Jurkat, Clone E6-1 (cell line): Measurements from ENCODE around the gene DDX20.
"Not testable (repeated sequence)": the region's sequence is repeated elsewhere in the genome, so short reads cannot be mapped to it uniquely, and the experiment has no call there.

ENCODE experiments used
- DNase-seq: peaks from one replicate; pipeline ENCODE4 v3.0.0-alpha.2; 2011; ENCODE audit warnings: low read depth, low spot score
- H3K4me3 ChIP-seq: 2 replicates; pipeline ENCODE4 v1.5.1; 2011; ENCODE audit warnings: mild to moderate bottlenecking, low read length, control low read depth, moderate library complexity

The DDX20 gene

GRCh38 chr1:111778066-111778465, 22.4 kb downstream of the DDX20 start:
- H3K4me3 ChIP-seq, result no peak overlapping the region
- DNase-seq, result no peak

GRCh38 chr1:111778541-111779051, 22.9 kb downstream of the DDX20 start:
- H3K4me3 ChIP-seq, result no peak overlapping the region
- no peak for DNase-seq

- H3K4me3 ChIP-seq, result no peak overlapping the region
- no peak for DNase-seq
Observed at GRCh38 chr1:111779546-111779945, 23.8 kb downstream of the DDX20 start.

- no peak for DNase-seq
- H3K4me3 ChIP-seq, result no peak overlapping the region
Observed at GRCh38 chr1:111784273-111784901, 28.7 kb downstream of the DDX20 start.

DNA sequence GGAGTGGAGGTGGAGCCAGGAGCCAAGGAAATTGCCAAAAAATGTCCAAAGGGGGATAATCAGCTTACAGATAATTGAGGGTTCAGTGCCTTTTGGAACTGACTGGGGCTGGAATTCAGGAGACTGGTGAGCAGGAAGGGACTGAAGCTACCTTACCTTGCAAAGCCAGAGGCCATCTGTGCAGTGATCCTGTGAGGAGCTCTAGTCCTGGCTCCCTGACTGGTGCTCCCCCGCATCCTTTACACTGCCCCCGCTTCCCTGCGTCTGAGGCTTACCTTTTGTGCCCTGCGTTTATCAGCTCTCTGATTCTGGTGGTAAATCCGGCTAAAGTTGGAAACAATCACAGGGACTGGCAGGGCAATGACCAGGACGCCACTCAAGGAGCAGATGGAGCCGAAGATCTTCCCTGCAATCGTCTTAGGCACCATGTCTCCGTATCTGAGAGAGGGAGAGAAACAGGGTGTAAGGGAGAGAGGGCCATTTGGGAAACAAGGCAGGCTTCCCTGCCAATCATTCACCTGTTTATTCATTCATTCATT, 31.0 kb downstream of the DDX20 start:
- no peak overlapping the region for H3K4me3 ChIP-seq
- DNase-seq, result no peak

GRCh38 chr1:111789142-111789541, 33.4 kb downstream of the DDX20 start:
- no peak for DNase-seq
- H3K4me3 ChIP-seq, result no peak overlapping the region

DNA sequence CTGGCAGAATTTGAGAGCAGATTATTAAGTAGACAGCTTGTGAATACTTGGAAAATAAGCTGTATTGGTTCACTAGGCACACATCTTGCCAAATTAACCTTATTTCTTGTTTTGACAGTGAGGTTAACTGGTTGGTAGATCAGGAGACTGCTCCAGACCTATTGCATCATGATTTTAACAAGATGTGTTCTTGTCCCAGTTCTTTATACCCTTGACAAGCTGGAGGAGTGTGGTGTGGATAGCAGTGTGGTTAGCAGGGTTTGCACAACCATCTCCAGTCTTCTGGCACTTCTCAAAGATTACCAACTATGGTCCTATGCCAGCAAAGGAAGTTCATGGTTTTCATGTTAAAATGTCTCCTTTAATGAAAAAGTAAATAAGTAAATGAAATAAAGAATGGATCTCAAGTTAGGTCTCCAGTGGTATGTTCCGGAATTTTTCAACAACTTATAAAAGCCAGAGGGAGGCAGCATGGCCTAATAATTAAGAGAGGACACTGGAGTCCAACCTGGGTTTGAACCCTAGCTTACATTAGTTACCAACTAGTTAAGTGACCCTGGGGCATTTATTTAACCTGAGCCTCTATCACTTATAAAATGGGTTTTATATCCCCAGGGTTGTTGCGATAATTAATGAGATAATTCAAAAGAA, 34.1 kb downstream of the DDX20 start:
- no peak overlapping the region for H3K4me3 ChIP-seq
- no peak for DNase-seq

GRCh38 chr1:111791776-111792175, 36.1 kb downstream of the DDX20 start:
- DNase-seq, result no peak
- no peak overlapping the region for H3K4me3 ChIP-seq

GRCh38 chr1:111792249-111792648, 36.5 kb downstream of the DDX20 start:
- no peak for DNase-seq
- H3K4me3 ChIP-seq, result no peak overlapping the region

DNA sequence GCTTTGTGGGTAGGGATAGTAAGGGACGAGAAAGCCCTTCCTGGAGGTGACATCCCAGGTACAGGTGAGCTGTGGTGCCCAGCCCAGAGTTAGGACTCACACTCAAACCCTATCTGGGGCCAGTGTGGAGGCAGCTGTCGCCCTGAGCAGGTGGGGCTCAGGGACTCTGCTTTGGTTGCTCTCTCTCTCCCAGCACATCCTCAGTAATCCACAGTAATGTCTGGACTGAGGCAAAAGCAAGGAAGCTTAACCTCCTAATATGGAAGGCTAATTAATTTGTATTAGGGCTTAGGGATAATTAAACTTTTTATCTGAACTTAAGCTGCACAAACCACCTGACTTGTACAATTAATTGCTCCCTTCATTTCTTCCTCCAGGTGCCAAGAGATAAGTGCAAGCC, 38.2 kb downstream of the DDX20 start:
- DNase-seq, result no peak
- H3K4me3 ChIP-seq, result no peak overlapping the region

- no peak for DNase-seq
- H3K4me3 ChIP-seq, result no peak overlapping the region
Observed at GRCh38 chr1:111795401-111795800, 39.7 kb downstream of the DDX20 start.

GRCh38 chr1:111798580-111798979, 42.9 kb downstream of the DDX20 start:
- no peak overlapping the region for H3K4me3 ChIP-seq
- no peak for DNase-seq

DNA sequence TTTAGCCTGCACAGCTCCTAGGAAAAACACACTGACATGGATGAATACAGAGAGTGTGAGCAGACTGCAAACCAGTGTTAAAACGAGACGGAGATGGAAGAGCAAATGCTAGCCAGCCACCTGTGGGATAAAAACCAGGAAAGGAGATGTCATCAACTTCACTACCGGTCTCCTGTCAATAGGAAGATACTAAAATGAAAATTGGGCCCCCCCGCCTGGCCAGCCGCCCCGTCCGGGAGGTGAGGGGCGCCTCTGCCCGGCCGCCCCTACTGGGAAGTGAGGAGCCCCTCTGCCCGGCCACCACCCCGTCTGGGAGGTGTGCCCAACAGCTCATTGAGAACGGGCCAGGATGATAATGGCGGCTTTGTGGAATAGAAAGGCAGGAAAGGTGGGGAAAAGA, 44.0 kb downstream of the DDX20 start:
- not testable (repeated sequence) for H3K4me3 ChIP-seq

GRCh38 chr1:111801071-111801850, 45.6 kb downstream of the DDX20 start:
- H3K4me3 ChIP-seq, result no peak overlapping the region
- no peak for DNase-seq

More for the DNA sequence above, 44.0 kb downstream of the DDX20 start:
- not testable (repeated sequence) for DNase-seq

GRCh38 chr1:111802110-111802509, 46.4 kb downstream of the DDX20 start:
- no peak for DNase-seq
- H3K4me3 ChIP-seq, result no peak overlapping the region

GRCh38 chr1:111802984-111803383, 47.3 kb downstream of the DDX20 start:
- no peak overlapping the region for H3K4me3 ChIP-seq
- no peak for DNase-seq

GRCh38 chr1:111803951-111804350, 48.2 kb downstream of the DDX20 start:
- no peak for DNase-seq
- no peak overlapping the region for H3K4me3 ChIP-seq

DNA sequence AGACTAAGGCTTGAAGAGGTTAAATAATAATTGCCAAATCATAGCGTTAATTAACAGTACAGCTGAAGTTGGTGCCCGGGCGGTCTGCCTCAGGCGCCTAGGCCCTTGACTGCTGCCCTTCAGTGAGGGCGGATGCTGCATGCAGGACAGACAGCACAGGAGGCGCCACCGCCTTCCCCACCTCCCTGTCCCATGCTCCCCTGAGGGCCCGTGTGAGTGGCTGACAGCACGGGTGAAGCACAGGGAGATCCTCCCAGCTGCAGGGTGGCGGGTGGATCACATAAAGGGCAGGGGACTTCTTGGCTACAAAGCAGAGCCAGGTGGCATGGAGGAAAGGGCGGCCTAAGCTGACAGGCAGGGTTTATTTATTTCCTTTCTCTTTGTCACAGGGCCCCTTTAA, 49.1 kb downstream of the DDX20 start:
- no peak overlapping the region for H3K4me3 ChIP-seq
- no peak for DNase-seq

- H3K4me3 ChIP-seq, result no peak overlapping the region
- DNase-seq, result no peak
Observed at GRCh38 chr1:111805251-111805650, 49.5 kb downstream of the DDX20 start.

DNA sequence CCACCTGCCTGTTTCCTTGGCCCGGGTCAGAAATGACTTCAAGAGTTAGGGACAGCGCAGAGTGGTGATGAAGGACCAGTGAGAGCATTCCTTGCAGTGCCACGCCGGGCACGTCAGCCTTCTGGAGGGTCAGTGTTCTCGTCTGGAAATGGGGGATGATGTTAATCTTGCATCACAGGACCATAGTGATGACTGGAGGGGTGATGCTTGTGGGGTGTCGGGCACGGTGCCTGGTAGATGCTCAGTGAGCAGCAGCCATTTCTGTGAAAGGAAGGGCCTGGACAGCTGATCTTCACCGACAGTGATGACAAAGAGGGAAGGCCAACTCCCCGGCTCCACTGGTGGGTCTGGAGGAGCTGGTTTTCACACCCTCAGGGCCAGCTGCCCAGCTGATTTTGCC, 56.2 kb downstream of the DDX20 start:
- no peak for DNase-seq
- H3K4me3 ChIP-seq, result no peak overlapping the region
